Measurements from ENCODE around the gene CCNI2.

GRCh38 chr5:132756542-132756941, 9.3 kb downstream of the CCNI2 start:
- no peak for TF ChIP-seq YY1 (IDR thresholded peaks at IDR 0.05; ENCODE audit: insufficient read depth, insufficient read length)
- TF ChIP-seq SUZ12 (IDR thresholded peaks at IDR 0.05; ENCODE audit: extremely low read depth, insufficient read depth, insufficient read length), result no peak
